K562 (cell line): Measurements from ENCODE around the gene ERVK3-1. TPM values are rescaled to one million over a fixed set of nuclear protein-coding genes. Genes with fewer than 3 reads are reported as not detected.

Experiments used
- ASH1L ChIP-seq: fragments of 450-650 bp; IDR thresholded peaks from 2 replicates; pipeline ENCODE4 v1.6.1; 2018; ENCODE audit warnings: borderline replicate concordance, mild to moderate bottlenecking, low read depth; ENCODE audit not compliant: partially characterized antibody
- BRCA1 ChIP-seq, 2 experiments: fragments of 450-650 bp in 1 of 2; sonication (generic) in 1 of 2; formaldehyde crosslinking in 1 of 2; IDR thresholded peaks; 2 replicates each; pipeline versions ENCODE4 v1.5.0 to v1.6.1; 2017 to 2020; ENCODE audit warnings: mild to moderate bottlenecking in 1 of 2, missing genetic modification reagents in 1 of 2
- CBFA2T2 ChIP-seq: fragments of 450-650 bp; conservative IDR thresholded peaks from 2 replicates; pipeline ENCODE4 v1.6.1; 2017; ENCODE audit warnings: mild to moderate bottlenecking
- CBFA2T3 ChIP-seq: fragments of 450-650 bp; IDR thresholded peaks from 2 replicates; pipeline ENCODE4 v1.6.1; 2017
- CBX1 ChIP-seq: sonication (generic); IDR thresholded peaks from 2 replicates; pipeline ENCODE4 v1.6.1; 2016; ENCODE audit warnings: antibody characterized with exemption, low read depth, mild to moderate bottlenecking
- CBX3 ChIP-seq, 2 experiments: IDR thresholded peaks; 1 replicate in 1 of 2; 2 replicates in 1 of 2; pipeline ENCODE4 v1.6.1; 2012; ENCODE audit warnings: inconsistent platforms in 2 of 2, low read length in 2 of 2, borderline replicate concordance in 1 of 2, control low read depth in 1 of 2
- CBX5 ChIP-seq: IDR thresholded peaks from 2 replicates; pipeline ENCODE4 v1.6.1; 2014; ENCODE audit warnings: low read depth, borderline replicate concordance
- CREB3 ChIP-seq: fragments of 450-650 bp; conservative IDR thresholded peaks from 2 replicates; pipeline ENCODE4 v1.6.1; 2016; ENCODE audit warnings: missing genetic modification characterization, low read depth, mild to moderate bottlenecking, missing compliant biosample characterization, moderate library complexity
- CXXC5 ChIP-seq: fragments of 250-450 bp; sonication (Bioruptor Pico); IDR thresholded peaks from 2 replicates; pipeline ENCODE4 v1.8.0; 2022; ENCODE audit warnings: inconsistent platforms, mild to moderate bottlenecking, moderate library complexity
- E2F6 ChIP-seq, 2 experiments: IDR thresholded peaks; 2 replicates each; pipeline ENCODE4 v1.6.1; 2011; ENCODE audit warnings: borderline replicate concordance in 1 of 2, control low read depth in 1 of 2, low read depth in 1 of 2, low read length in 1 of 2, mild to moderate bottlenecking in 1 of 2, mixed read lengths in 1 of 2, moderate library complexity in 1 of 2; ENCODE audit not compliant: insufficient read depth in 1 of 2, insufficient read length in 1 of 2, poor library complexity in 1 of 2, severe bottlenecking in 1 of 2; ENCODE audit errors: extremely low read depth in 1 of 2
- ILK ChIP-seq: fragments of 450-650 bp; IDR thresholded peaks from 2 replicates; pipeline ENCODE4 v1.6.1; 2016; ENCODE audit warnings: missing genetic modification characterization, low read depth, mild to moderate bottlenecking, missing compliant biosample characterization, moderate library complexity, borderline replicate concordance
- KAT2B ChIP-seq: IDR thresholded peaks from one replicate; pipeline ENCODE4 v1.6.1; 2012; ENCODE audit warnings: low read depth, mild to moderate bottlenecking, control low read depth, inconsistent platforms, low read length, moderate library complexity
- MAFK ChIP-seq: IDR thresholded peaks from 2 replicates; pipeline ENCODE4 v1.6.1; 2011; ENCODE audit warnings: low read length, improper control_type of control experiment
- SP1 ChIP-seq: sonication (generic); formaldehyde crosslinking; IDR thresholded peaks from 2 replicates; pipeline ENCODE4 v1.8.1; 2022; ENCODE audit warnings: mild to moderate bottlenecking, missing genetic modification reagents
- SREBF1 ChIP-seq: fragments of 150-350 bp; IDR thresholded peaks from 2 replicates; pipeline ENCODE4 v1.6.1; 2014; ENCODE audit warnings: antibody characterized with exemption, low read depth, low read length, borderline replicate concordance
- TRIM28 ChIP-seq: fragments of 450-650 bp; IDR thresholded peaks from 2 replicates; pipeline ENCODE4 v1.6.1; 2017
- ZBED1 ChIP-seq: IDR thresholded peaks from 2 replicates; pipeline ENCODE4 v1.6.1; 2014
- ZNF197 ChIP-seq: fragments of 200-800 bp; sonication (Bioruptor generic); IDR thresholded peaks from 2 replicates; pipeline ENCODE4 v1.6.1; 2016; ENCODE audit warnings: low read depth, missing genetic modification characterization, missing compliant biosample characterization
- ZNF239 ChIP-seq: fragments of 250-450 bp; sonication (Bioruptor Pico); IDR thresholded peaks from 2 replicates; pipeline ENCODE4 v1.4.0; 2020; ENCODE audit warnings: mild to moderate bottlenecking
- ZNF253 ChIP-seq: fragments of 250-450 bp; sonication (Bioruptor Pico); conservative IDR thresholded peaks from 2 replicates; pipeline ENCODE4 v1.6.1; 2021; ENCODE audit warnings: mild to moderate bottlenecking
- ZNF785 ChIP-seq: fragments of 250-450 bp; sonication (Bioruptor Pico); IDR thresholded peaks from 2 replicates; pipeline ENCODE4 v1.4.0; 2020; ENCODE audit warnings: mild to moderate bottlenecking
- polyA plus RNA-seq, 8 experiments: library from polyadenylated mRNA; depleted of rRNA in 4 of 8; stranded (reverse) in 5 of 8; unstranded in 3 of 8; fragments of >200 nt; fragmentation: Nextera tagmentation in 2 of 8; fragmentation: Illumina TruSeq in 1 of 8; extraction: Ambion mirVana in 2 of 8; extraction: Trizol in 1 of 8; gene quantifications; 2 replicates each; pipeline versions ENCODE4 v1.2.1 to v1.2.3, GENCODE V29; 2011 to 2014; ENCODE audit warnings: inconsistent platforms in 1 of 8, missing spikeins in 1 of 8
- total RNA-seq, 7 experiments: library from RNA; depleted of rRNA in 6 of 7; stranded (reverse); fragments of >200 nt in 6 of 7; fragmentation: Illumina TruSeq in 2 of 7; extraction: Trizol in 2 of 7; gene quantifications; 2 replicates each; pipeline versions ENCODE4 v1.2.1 to v1.2.3, GENCODE V29; 2011 to 2021; ENCODE audit warnings: low replicate concordance in 1 of 7
- TF ChIP-seq, protein P1 (sequence below), 3 experiments: IDR thresholded peaks in 2 of 3; conservative IDR thresholded peaks in 1 of 3; 2 replicates each; pipeline ENCODE4 v1.5.1; 2011 to 2012; ENCODE audit warnings: low read length in 3 of 3, mild to moderate bottlenecking in 3 of 3, control low read depth in 2 of 3, improper control_type of control experiment in 1 of 3, inconsistent platforms in 1 of 3, low read depth in 1 of 3, mixed read lengths in 1 of 3, moderate library complexity in 1 of 3; ENCODE audit not compliant: insufficient read depth in 2 of 3

ERVK3-1 gene
- total and polyA plus RNA-seq, 9 of the 15 experiments (the other 6 are each of a cell fraction or from before 2014, with no cell fraction given), result 87.6 to 299 (median 119) TPM

GRCh38 chr19:58268344-58268743, 36.8 kb upstream of the ERVK3-1 start (continued):
- TF ChIP-seq E2F6 (IDR thresholded peaks at IDR 0.05; ENCODE audit: borderline replicate concordance in 1 of 2, extremely low read depth in 1 of 2, insufficient read depth in 1 of 2, insufficient read length in 1 of 2, low read depth in 1 of 2, low read length in 1 of 2, poor library complexity in 1 of 2, severe bottlenecking in 1 of 2) (no peak), SP1 (CRISPR knock-in tag) (no peak), ZNF785 (CRISPR knock-in tag) (no peak), CBX1 (no peak), CBX5 (0 out of 2 replicates have a peak, but pooled peaks have one; percentile 54), ZNF197 (CRISPR knock-in tag) (no peak), CXXC5 (CRISPR knock-in tag) (no peak), CREB3 (no peak), CBX3 (IDR thresholded peaks at IDR 0.05; ENCODE audit: borderline replicate concordance in 1 of 2, low read length in 2 of 2) (peak in 1 of 2 experiments; percentile 73; a peak in 1 of 3 replicates), TRIM28 (peak; percentile 63), CBFA2T2 (no peak), CBFA2T3 (no peak), MAFK (no peak), ZBED1 (no peak), BRCA1 (IDR thresholded peaks at IDR 0.05) (no peak), BRCA1 (CRISPR knock-in tag; IDR thresholded peaks at IDR 0.05) (no peak), ILK (tag) (no peak), SREBF1 (no peak), ASH1L (no peak), ZNF239 (no peak), ZNF253 (no peak), KAT2B (no peak)
- TF ChIP-seq, protein P1, sequence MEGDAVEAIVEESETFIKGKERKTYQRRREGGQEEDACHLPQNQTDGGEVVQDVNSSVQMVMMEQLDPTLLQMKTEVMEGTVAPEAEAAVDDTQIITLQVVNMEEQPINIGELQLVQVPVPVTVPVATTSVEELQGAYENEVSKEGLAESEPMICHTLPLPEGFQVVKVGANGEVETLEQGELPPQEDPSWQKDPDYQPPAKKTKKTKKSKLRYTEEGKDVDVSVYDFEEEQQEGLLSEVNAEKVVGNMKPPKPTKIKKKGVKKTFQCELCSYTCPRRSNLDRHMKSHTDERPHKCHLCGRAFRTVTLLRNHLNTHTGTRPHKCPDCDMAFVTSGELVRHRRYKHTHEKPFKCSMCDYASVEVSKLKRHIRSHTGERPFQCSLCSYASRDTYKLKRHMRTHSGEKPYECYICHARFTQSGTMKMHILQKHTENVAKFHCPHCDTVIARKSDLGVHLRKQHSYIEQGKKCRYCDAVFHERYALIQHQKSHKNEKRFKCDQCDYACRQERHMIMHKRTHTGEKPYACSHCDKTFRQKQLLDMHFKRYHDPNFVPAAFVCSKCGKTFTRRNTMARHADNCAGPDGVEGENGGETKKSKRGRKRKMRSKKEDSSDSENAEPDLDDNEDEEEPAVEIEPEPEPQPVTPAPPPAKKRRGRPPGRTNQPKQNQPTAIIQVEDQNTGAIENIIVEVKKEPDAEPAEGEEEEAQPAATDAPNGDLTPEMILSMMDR (IDR thresholded peaks at IDR 0.05 in 2 of 3, conservative IDR thresholded peaks at IDR 0.05 in 1 of 3; ENCODE audit: insufficient read depth in 2 of 3, low read depth in 1 of 3, low read length in 3 of 3), result no peak
- TF ChIP-seq, all 486 proteins: peak for 4
